ENCODE measurements around the gene HDAC9.

HDAC9 gene

GRCh38 chr7:18558503-18558902, 63.0 kb downstream of the HDAC9 start:
- DNase-seq = no peak

GRCh38 chr7:18558910-18559309, 63.4 kb downstream of the HDAC9 start:
- DNase-seq = no peak

GRCh38 chr7:18559756-18560155, 64.2 kb downstream of the HDAC9 start:
- no peak for DNase-seq

- no peak for DNase-seq
Observed at GRCh38 chr7:18564779-18565178, 69.2 kb downstream of the HDAC9 start.

- DNase-seq = no peak
Observed at GRCh38 chr7:18565337-18565736, 69.8 kb downstream of the HDAC9 start.

- no peak for DNase-seq
Observed at GRCh38 chr7:18566205-18566604, 70.7 kb downstream of the HDAC9 start.

- no peak for DNase-seq
Observed at GRCh38 chr7:18566829-18567228, 71.3 kb downstream of the HDAC9 start.

GRCh38 chr7:18570441-18570840, 74.9 kb downstream of the HDAC9 start:
- DNase-seq = no peak

- DNase-seq = no peak
Observed at GRCh38 chr7:18570890-18571478, 75.4 kb downstream of the HDAC9 start.

- no peak for DNase-seq
Observed at GRCh38 chr7:18572154-18572553, 76.6 kb downstream of the HDAC9 start.

- no peak for DNase-seq
Observed at GRCh38 chr7:18572885-18573284, 77.3 kb downstream of the HDAC9 start.

- no peak for DNase-seq
Observed at GRCh38 chr7:18573410-18574234, 78.1 kb downstream of the HDAC9 start.

- DNase-seq = no peak
Observed at GRCh38 chr7:18574235-18574540, 78.6 kb downstream of the HDAC9 start.

- DNase-seq = no peak
Observed at GRCh38 chr7:18574676-18575075, 79.1 kb downstream of the HDAC9 start.

- DNase-seq = no peak
Observed at GRCh38 chr7:18575622-18576572, 80.3 kb downstream of the HDAC9 start.

GRCh38 chr7:18577096-18577771, 81.7 kb downstream of the HDAC9 start:
- no peak for DNase-seq

- no peak for DNase-seq
Observed at GRCh38 chr7:18579698-18580097, 84.1 kb downstream of the HDAC9 start.

- DNase-seq = no peak
Observed at GRCh38 chr7:18580950-18581349, 85.4 kb downstream of the HDAC9 start.

GRCh38 chr7:18583305-18583704, 87.8 kb downstream of the HDAC9 start:
- no peak for DNase-seq

GRCh38 chr7:18590241-18590640, 94.7 kb downstream of the HDAC9 start:
- no peak for DNase-seq

- no peak for DNase-seq
Observed at GRCh38 chr7:18590744-18591340, 95.3 kb downstream of the HDAC9 start.

- DNase-seq = no peak
Observed at GRCh38 chr7:18593602-18594279, 98.2 kb downstream of the HDAC9 start.
